PFSK-1 (cell line): Measurements from ENCODE around the gene SDC4.

Experiments
- POLR2AphosphoS5 ChIP-seq: IDR thresholded peaks from 2 replicates; pipeline ENCODE4 v1.6.1; 2012; ENCODE audit warnings: low read depth, mild to moderate bottlenecking, control low read depth, low read length, moderate library complexity
- REST ChIP-seq, 2 experiments: IDR thresholded peaks; 2 replicates each; pipeline versions ENCODE4 v1.6.1 to v1.8.0; 2011 to 2012; ENCODE audit warnings: low read depth in 2 of 2, low read length in 2 of 2, control low read depth in 1 of 2, inconsistent platforms in 1 of 2, mild to moderate bottlenecking in 1 of 2, moderate library complexity in 1 of 2; ENCODE audit not compliant: insufficient read depth in 1 of 2
- SIN3A ChIP-seq: IDR thresholded peaks from 2 replicates; pipeline ENCODE4 v1.6.1; 2012; ENCODE audit warnings: mild to moderate bottlenecking, low read length, moderate library complexity, borderline replicate concordance; ENCODE audit not compliant: insufficient read depth
- TAF1 ChIP-seq: IDR thresholded peaks from 2 replicates; pipeline ENCODE4 v1.6.1; 2012; ENCODE audit warnings: low read length, control low read depth, borderline replicate concordance; ENCODE audit not compliant: insufficient read depth

GRCh38 chr20:45338121-45339030 is 9.8 kb downstream of the SDC4 start:
- TF ChIP-seq TAF1 (no peak), POLR2AphosphoS5 (no peak), REST (IDR thresholded peaks at IDR 0.05; ENCODE audit: insufficient read depth in 1 of 2, low read depth in 2 of 2, low read length in 2 of 2) (no peak), SIN3A (no peak)
